ENCODE results near the gene CREG1.

The CREG1 gene

GRCh38 chr1:167516404-167517388, 36.9 kb downstream of the CREG1 start:
- H3K4me3 ChIP-seq (IDR thresholded peaks at IDR 0.05; ENCODE audit: insufficient read depth, low read depth, low read length), result no peak overlapping the region
- no peak overlapping the region for H2AFZ ChIP-seq (ENCODE audit: low read depth)
- H3K36me3 ChIP-seq (ENCODE audit: insufficient read depth), result no peaks in the 10 kb centered on the region
- TF ChIP-seq CTCF (conservative IDR thresholded peaks at IDR 0.05; ENCODE audit: low read depth, low read length), result no peak
- no peaks in the 10 kb centered on the region for H4K20me1 ChIP-seq (ENCODE audit: insufficient read depth)
- H3K79me2 ChIP-seq (ENCODE audit: insufficient read depth, low read depth), result no peaks in the 10 kb centered on the region
- H3K4me1 ChIP-seq (ENCODE audit: low read depth, poor library complexity, severe bottlenecking), result no peaks in the 10 kb centered on the region
- H3K27ac ChIP-seq, result no peak overlapping the region
- H3K4me2 ChIP-seq, result no peak overlapping the region
- no peak overlapping the region for H3K9ac ChIP-seq
- no peaks in the 10 kb centered on the region for H3K27me3 ChIP-seq (ENCODE audit: insufficient read depth, low read depth)

GRCh38 chr1:167515893-167516321, 37.7 kb downstream of the CREG1 start:
- no peak for TF ChIP-seq CTCF (conservative IDR thresholded peaks at IDR 0.05; ENCODE audit: low read depth, low read length)
- Histone ChIP-seq H3K4me2 (no peak overlapping the region), H3K4me1 (ENCODE audit: low read depth, poor library complexity, severe bottlenecking) (no peaks in the 10 kb centered on the region), H4K20me1 (ENCODE audit: insufficient read depth) (no peaks in the 10 kb centered on the region), H3K27me3 (ENCODE audit: insufficient read depth, low read depth) (no peaks in the 10 kb centered on the region), H2AFZ (ENCODE audit: low read depth) (no peak overlapping the region), H3K79me2 (ENCODE audit: insufficient read depth, low read depth) (no peaks in the 10 kb centered on the region), H3K36me3 (ENCODE audit: insufficient read depth) (no peaks in the 10 kb centered on the region), H3K27ac (no peak overlapping the region), H3K9ac (no peak overlapping the region), H3K4me3 (IDR thresholded peaks at IDR 0.05; ENCODE audit: insufficient read depth, low read depth, low read length) (no peak overlapping the region)

GRCh38 chr1:167515461-167515860, 38.1 kb downstream of the CREG1 start:
- H3K36me3 ChIP-seq (ENCODE audit: insufficient read depth), result no peaks in the 10 kb centered on the region
- TF ChIP-seq CTCF (conservative IDR thresholded peaks at IDR 0.05; ENCODE audit: low read depth, low read length), result no peak
- H2AFZ ChIP-seq (ENCODE audit: low read depth), result no peak overlapping the region
- H4K20me1 ChIP-seq (ENCODE audit: insufficient read depth), result no peaks in the 10 kb centered on the region
- no peak overlapping the region for H3K4me3 ChIP-seq (IDR thresholded peaks at IDR 0.05; ENCODE audit: insufficient read depth, low read depth, low read length)
- H3K9ac ChIP-seq, result no peak overlapping the region
- no peaks in the 10 kb centered on the region for H3K27me3 ChIP-seq (ENCODE audit: insufficient read depth, low read depth)
- no peaks in the 10 kb centered on the region for H3K4me1 ChIP-seq (ENCODE audit: low read depth, poor library complexity, severe bottlenecking)
- no peak overlapping the region for H3K4me2 ChIP-seq
- no peak overlapping the region for H3K27ac ChIP-seq
- no peaks in the 10 kb centered on the region for H3K79me2 ChIP-seq (ENCODE audit: insufficient read depth, low read depth)

DNA sequence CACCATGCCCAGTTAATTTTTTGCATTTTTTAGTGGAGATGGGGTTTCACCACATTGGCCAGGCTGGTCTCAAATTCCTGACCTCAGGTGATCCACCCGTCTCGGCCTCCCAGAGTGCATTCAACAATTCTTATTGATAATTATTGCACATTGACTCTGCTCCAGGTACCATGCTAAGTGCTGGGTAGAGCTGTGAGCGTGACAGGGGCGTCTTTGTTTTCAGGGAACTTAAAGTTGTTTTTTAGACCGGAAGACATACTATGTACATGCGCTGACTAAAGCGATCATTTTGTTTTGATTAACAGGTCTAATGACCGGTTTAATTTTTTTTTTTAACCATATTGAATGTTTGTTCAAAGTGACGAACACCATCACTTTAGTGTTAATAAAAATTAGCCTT, 39.3 kb downstream of the CREG1 start:
- H3K4me1 ChIP-seq (ENCODE audit: low read depth, poor library complexity, severe bottlenecking), result no peaks in the 10 kb centered on the region
- no peaks in the 10 kb centered on the region for H3K27me3 ChIP-seq (ENCODE audit: insufficient read depth, low read depth)
- H3K79me2 ChIP-seq (ENCODE audit: insufficient read depth, low read depth), result no peaks in the 10 kb centered on the region
- H4K20me1 ChIP-seq (ENCODE audit: insufficient read depth), result no peaks in the 10 kb centered on the region
- H3K27ac ChIP-seq, result no peak overlapping the region
- H3K4me2 ChIP-seq, result no peak overlapping the region
- H3K4me3 ChIP-seq (IDR thresholded peaks at IDR 0.05; ENCODE audit: insufficient read depth, low read depth, low read length), result no peak overlapping the region
- no peak overlapping the region for H2AFZ ChIP-seq (ENCODE audit: low read depth)
- TF ChIP-seq CTCF (conservative IDR thresholded peaks at IDR 0.05; ENCODE audit: low read depth, low read length), result no peak
- H3K36me3 ChIP-seq (ENCODE audit: insufficient read depth), result no peaks in the 10 kb centered on the region
- no peak overlapping the region for H3K9ac ChIP-seq
